Measurements from ENCODE around the gene KCNJ9. TPM values are rescaled to one million over a fixed set of nuclear protein-coding genes. Genes with fewer than 3 reads are reported as not detected.

Gene KCNJ9
- total RNA-seq, 1 experiment from 2014 or later: 0.05 TPM

GRCh38 chr1:160063176-160063575 is 18.2 kb upstream of the KCNJ9 start:
- no peak overlapping the region for H3K4me3 ChIP-seq (replicated peaks in 1 of 2; ENCODE audit: low read depth in 1 of 2, low read length in 2 of 2)
- no peaks in the 10 kb centered on the region for H3K9me2 ChIP-seq (ENCODE audit: insufficient read depth)
- ATAC-seq (no peak), DNase-seq (ENCODE audit: low read depth, low spot score) (no peak)
- H3K9ac ChIP-seq (ENCODE audit: low read length): no peak overlapping the region
- no peaks in the 10 kb centered on the region for H3K9me3 ChIP-seq (ENCODE audit: control insufficient read depth in 1 of 2, insufficient read depth in 1 of 2, low read depth in 1 of 2, low read length in 2 of 2)
- intact Hi-C loops (cut with micrococcal nuclease): no loop called here
- no peaks in the 10 kb centered on the region for H3K79me2 ChIP-seq (ENCODE audit: insufficient read depth, low read length)
- ChIA-PET POLR2A (no interaction called here), RAD21 (ENCODE audit: low non-redundant PET in 1 of 2, low total read pairs in 2 of 2, uncharacterized antibody in 2 of 2, unreplicated experiment in 2 of 2) (no interaction called here), CTCF (interaction anchor here (1.9 kb wide), 1 partner anchor 15 kb away, joined by 10 read pairs; no protein-coding TSS in a partner anchor)
- no peaks in the 10 kb centered on the region for H3K27me3 ChIP-seq (ENCODE audit: insufficient read depth, low read length)
- peaks cover 0 to 8% of the 10 kb centered on the region in 2 experiments; a peak in 2 of 4 replicates for H3K4me1 ChIP-seq (ENCODE audit: control insufficient read depth in 1 of 2, insufficient read depth in 2 of 2, low read length in 2 of 2)
- BruUV-seq (replicated peaks): no TSS peak
- no peaks in the 10 kb centered on the region for H4K20me1 ChIP-seq (ENCODE audit: insufficient read depth)
- no peaks in the 10 kb centered on the region for H3K36me3 ChIP-seq (ENCODE audit: control insufficient read depth in 1 of 2, insufficient read depth in 2 of 2, low read length in 2 of 2)
- no peak overlapping the region for H3K4me2 ChIP-seq (ENCODE audit: low read length)
- no peak overlapping the region for H3K27ac ChIP-seq (ENCODE audit: low read depth, low read length)
- TF ChIP-seq REST (IDR thresholded peaks at IDR 0.05; ENCODE audit: low read depth): no peak
- TF ChIP-seq ATF3 (IDR thresholded peaks at IDR 0.05): no peak
- TF ChIP-seq ZFX (IDR thresholded peaks at IDR 0.05): no peak
- TF ChIP-seq POLR2A (IDR thresholded peaks at IDR 0.05; ENCODE audit: borderline replicate concordance, extremely low read depth, insufficient read depth, insufficient read length): no peak
- no peak for TF ChIP-seq POLR2AphosphoS5 (IDR thresholded peaks at IDR 0.05; ENCODE audit: low read depth, low read length)
- TF ChIP-seq FOSL1 (IDR thresholded peaks at IDR 0.05; ENCODE audit: low read depth): no peak
- TF ChIP-seq TCF7L2 (IDR thresholded peaks at IDR 0.05; ENCODE audit: borderline replicate concordance, extremely low read depth, insufficient read depth, insufficient read length): no peak
- no peak for TF ChIP-seq EZH2phosphoT487 (IDR thresholded peaks at IDR 0.05; ENCODE audit: borderline replicate concordance)
- H2AFZ ChIP-seq (ENCODE audit: low read depth, low read length, poor library complexity, severe bottlenecking): no peak overlapping the region
